HL-60 (cell line): ENCODE results near the gene PPCDC.

Experiments
- DNase-seq, 2 experiments: peaks; one replicate each; pipeline ENCODE4 v3.0.0-alpha.2; 2010 to 2020; ENCODE audit warnings: low read depth in 1 of 2, low spot score in 1 of 2
- H3K27ac ChIP-seq: fragments of 250-450 bp; sonication (Bioruptor Pico); replicated peaks from 2 replicates; pipeline ENCODE4 v1.5.1; 2020; ENCODE audit warnings: mild to moderate bottlenecking, moderate library complexity
- H3K27me3 ChIP-seq: fragments of 250-450 bp; sonication (Bioruptor Pico); 2 replicates; pipeline ENCODE4 v1.5.1; 2021; ENCODE audit warnings: mild to moderate bottlenecking, moderate library complexity; ENCODE audit not compliant: insufficient read depth, poor library complexity, severe bottlenecking
- H3K4me3 ChIP-seq: replicated peaks from 2 replicates; pipeline ENCODE4 v1.5.1; 2011; ENCODE audit warnings: mild to moderate bottlenecking, control low read depth, low read length; ENCODE audit not compliant: insufficient read depth
- CTCF ChIP-seq: IDR thresholded peaks from one replicate; pipeline ENCODE4 v1.5.1; 2011; ENCODE audit warnings: low read length, control low read depth, inconsistent platforms; ENCODE audit not compliant: insufficient read depth
- GABPA ChIP-seq: IDR thresholded peaks from 2 replicates; pipeline ENCODE4 v1.6.1; 2012; ENCODE audit warnings: low read depth
- POLR2AphosphoS5 ChIP-seq: IDR thresholded peaks from 2 replicates; pipeline ENCODE4 v1.6.1; 2012; ENCODE audit warnings: low read depth
- REST ChIP-seq: IDR thresholded peaks from 2 replicates; pipeline ENCODE4 v1.6.1; 2012; ENCODE audit warnings: low read depth; ENCODE audit not compliant: insufficient replicate concordance
- SPI1 ChIP-seq: IDR thresholded peaks from 2 replicates; pipeline ENCODE4 v1.6.1; 2012; ENCODE audit warnings: low read depth, mild to moderate bottlenecking, borderline replicate concordance

Gene PPCDC

GRCh38 chr15:75025548-75026260 is 2.3 kb downstream of the PPCDC start:
- H3K27me3 ChIP-seq = no peaks in the 10 kb centered on the region
- no peak overlapping the region for H3K27ac ChIP-seq
- H3K4me3 ChIP-seq = no peak overlapping the region
- TF ChIP-seq SPI1 (no peak), POLR2AphosphoS5 (no peak), CTCF (no peak), REST (no peak), GABPA (no peak)
- DNase-seq = no peak

GRCh38 chr15:75027551-75027950 is 4.2 kb downstream of the PPCDC start:
- DNase-seq = no peak
- Histone ChIP-seq H3K4me3 (no peak overlapping the region), H3K27me3 (no peaks in the 10 kb centered on the region), H3K27ac (no peak overlapping the region)
- TF ChIP-seq POLR2AphosphoS5 (no peak), REST (no peak), SPI1 (no peak), GABPA (no peak), CTCF (no peak)

- no peaks in the 10 kb centered on the region for H3K27me3 ChIP-seq
- no peak for TF ChIP-seq REST
- TF ChIP-seq SPI1 = no peak
- no peak for TF ChIP-seq POLR2AphosphoS5
- no peak for TF ChIP-seq CTCF
- TF ChIP-seq GABPA = no peak
- peak overlapping the region; percentile 47 for H3K27ac ChIP-seq
- no peak overlapping the region for H3K4me3 ChIP-seq
- DNase-seq = no peak
Measured at GRCh38 chr15:75028991-75029377, 5.6 kb downstream of the PPCDC start.
